Duodenal mucosa (tissue), 2 donors: Measurements from ENCODE around the gene SPEN.

Experiments used
- H3K27ac ChIP-seq: one replicate; pipeline ENCODE4 v1.7.0; 2013; ENCODE audit warnings: low read depth, low read length
- H3K27me3 ChIP-seq, 2 donors: one replicate each; pipeline ENCODE4 v1.7.0; 2013; ENCODE audit warnings: low read length in 2 of 2, control low read depth in 1 of 2; ENCODE audit not compliant: insufficient read depth in 2 of 2, control insufficient read depth in 1 of 2
- H3K36me3 ChIP-seq, 2 donors: one replicate each; pipeline ENCODE4 v1.7.0; 2013; ENCODE audit warnings: low read length in 2 of 2, control low read depth in 1 of 2; ENCODE audit not compliant: insufficient read depth in 2 of 2, control insufficient read depth in 1 of 2
- H3K4me1 ChIP-seq, 2 donors: one replicate each; pipeline ENCODE4 v1.7.0; 2013; ENCODE audit warnings: low read length in 2 of 2, control low read depth in 1 of 2; ENCODE audit not compliant: insufficient read depth in 2 of 2, control insufficient read depth in 1 of 2
- H3K4me3 ChIP-seq, 2 donors: one replicate each; pipeline ENCODE4 v1.7.0; 2013; ENCODE audit warnings: low read length in 2 of 2, low read depth in 1 of 2
- H3K9ac ChIP-seq, 2 donors: one replicate each; pipeline ENCODE4 v1.7.0; 2013; ENCODE audit warnings: low read length in 2 of 2, low read depth in 1 of 2
- H3K9me3 ChIP-seq, 2 donors: one replicate each; pipeline ENCODE4 v1.7.0; 2013; ENCODE audit warnings: low read length in 2 of 2, control low read depth in 1 of 2; ENCODE audit not compliant: control insufficient read depth in 1 of 2

The SPEN gene

DNA sequence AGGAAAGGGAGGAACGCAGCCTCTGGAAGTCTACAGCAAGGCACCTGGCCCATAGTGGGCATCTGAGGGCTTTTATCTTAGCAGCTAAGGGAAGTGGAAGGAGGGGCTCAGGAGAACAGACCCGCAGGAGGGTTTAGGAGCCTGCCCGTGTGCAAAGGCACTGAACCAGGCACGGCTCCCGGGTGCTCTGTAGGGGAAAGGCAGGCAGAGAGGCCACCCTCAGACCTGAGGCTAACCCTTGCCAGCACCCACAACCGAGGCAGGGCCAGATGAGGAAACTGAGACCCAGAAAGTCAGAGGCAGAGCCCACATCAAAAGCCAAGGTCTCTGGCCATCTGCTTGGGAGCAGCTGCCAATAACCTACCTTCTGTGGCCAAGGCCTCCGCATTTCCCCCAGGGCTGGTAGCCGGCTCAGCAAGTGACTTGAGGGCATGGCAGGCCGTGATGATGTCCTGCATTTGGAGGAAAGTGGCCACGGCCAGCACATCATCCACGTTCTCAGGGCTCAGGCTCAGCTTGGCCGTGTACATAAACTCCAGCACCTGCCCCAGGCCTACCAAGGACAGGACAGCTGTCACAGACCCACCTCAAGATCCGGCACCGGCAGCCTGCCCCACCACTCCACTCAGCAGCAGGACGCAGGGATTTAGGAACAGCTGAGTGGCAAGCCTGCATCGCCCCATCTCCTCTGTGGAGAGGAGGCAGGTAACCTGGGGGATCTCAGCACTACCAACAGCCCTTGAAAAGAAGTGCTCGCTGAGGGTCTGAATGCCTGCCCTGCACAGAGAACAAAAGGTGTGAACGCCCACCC lies 99.3 kb downstream of the SPEN start:
- peaks cover 28 to 68% of the 10 kb centered on the region in 2 donors for H3K36me3 ChIP-seq
- H3K27me3 ChIP-seq: no peaks in the 10 kb centered on the region
- H3K4me3 ChIP-seq: no peak overlapping the region
- H3K9ac ChIP-seq: no peak overlapping the region
- H3K27ac ChIP-seq: no peak overlapping the region
- peaks cover 25 to 28% of the 10 kb centered on the region in 2 donors for H3K4me1 ChIP-seq
- no peaks in the 10 kb centered on the region for H3K9me3 ChIP-seq

DNA sequence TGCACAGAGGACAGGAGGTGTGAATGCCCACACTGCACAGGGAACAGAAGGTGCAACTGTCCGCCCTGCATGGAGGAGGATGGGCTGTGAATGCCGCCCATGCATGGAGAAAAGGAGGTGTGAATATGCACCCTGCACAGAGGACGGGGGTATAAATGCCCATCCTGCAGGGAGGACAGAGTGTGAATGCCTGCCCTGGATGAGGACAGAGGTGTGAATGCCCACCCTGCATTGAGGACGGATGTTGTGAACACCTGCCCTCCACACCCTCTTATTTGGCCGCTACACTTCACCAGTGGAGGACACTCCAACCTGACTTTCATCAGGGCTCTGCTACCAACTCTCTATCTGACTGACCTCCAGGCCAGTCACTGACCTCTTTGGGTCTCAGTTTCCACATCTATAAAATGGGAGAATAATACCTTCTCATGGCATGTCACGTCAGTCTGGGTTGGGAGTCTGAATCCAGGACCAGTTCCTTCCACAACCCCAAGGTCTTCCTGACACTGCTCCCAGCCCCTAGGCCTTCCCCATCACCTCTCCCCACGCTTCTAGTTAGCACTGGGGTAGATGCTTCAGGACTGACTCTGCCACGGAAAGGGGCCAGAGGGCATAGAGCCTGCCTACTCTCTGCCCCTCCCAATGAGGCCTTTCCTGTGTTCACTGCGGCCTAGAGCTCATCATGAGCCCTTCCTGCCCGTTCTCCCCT lies 100.0 kb downstream of the SPEN start:
- Histone ChIP-seq H3K9ac (no peak overlapping the region), H3K4me1 (peaks cover 30 to 31% of the 10 kb centered on the region in 2 donors), H3K27ac (no peak overlapping the region), H3K36me3 (peaks cover 21 to 65% of the 10 kb centered on the region in 2 donors), H3K27me3 (no peaks in the 10 kb centered on the region), H3K4me3 (no peak overlapping the region), H3K9me3 (no peaks in the 10 kb centered on the region)

DNA sequence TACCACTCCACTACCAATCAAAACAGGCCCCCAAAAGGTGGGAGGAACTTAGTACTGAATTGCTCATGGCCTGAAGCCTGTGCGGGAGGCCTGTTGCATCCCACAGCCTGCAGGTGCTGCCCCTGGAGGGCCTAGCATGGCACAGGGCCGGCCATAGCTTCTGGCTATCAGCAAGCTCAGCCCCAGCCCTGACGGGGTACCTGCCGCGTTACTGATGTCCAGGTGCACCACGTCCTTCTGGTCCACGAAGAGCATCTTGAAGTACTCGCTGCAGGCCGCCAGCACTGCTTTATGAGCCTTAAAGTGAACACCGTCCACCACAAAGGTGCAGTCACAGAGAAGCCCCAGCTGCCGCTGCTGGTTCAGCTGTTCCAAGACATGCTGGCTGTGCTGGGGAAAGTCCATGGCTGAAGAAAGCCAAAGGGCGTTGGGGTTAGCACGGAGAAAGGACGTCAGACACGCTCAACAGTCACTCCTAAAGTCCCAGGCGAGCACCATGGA lies 100.6 kb downstream of the SPEN start:
- H3K27me3 ChIP-seq: no peaks in the 10 kb centered on the region
- peaks cover 15 to 63% of the 10 kb centered on the region in 2 donors for H3K36me3 ChIP-seq
- H3K9me3 ChIP-seq: no peaks in the 10 kb centered on the region
- H3K27ac ChIP-seq: no peak overlapping the region
- no peak overlapping the region for H3K9ac ChIP-seq
- no peak overlapping the region for H3K4me3 ChIP-seq
- H3K4me1 ChIP-seq: peaks cover 30 to 34% of the 10 kb centered on the region in 2 donors

DNA sequence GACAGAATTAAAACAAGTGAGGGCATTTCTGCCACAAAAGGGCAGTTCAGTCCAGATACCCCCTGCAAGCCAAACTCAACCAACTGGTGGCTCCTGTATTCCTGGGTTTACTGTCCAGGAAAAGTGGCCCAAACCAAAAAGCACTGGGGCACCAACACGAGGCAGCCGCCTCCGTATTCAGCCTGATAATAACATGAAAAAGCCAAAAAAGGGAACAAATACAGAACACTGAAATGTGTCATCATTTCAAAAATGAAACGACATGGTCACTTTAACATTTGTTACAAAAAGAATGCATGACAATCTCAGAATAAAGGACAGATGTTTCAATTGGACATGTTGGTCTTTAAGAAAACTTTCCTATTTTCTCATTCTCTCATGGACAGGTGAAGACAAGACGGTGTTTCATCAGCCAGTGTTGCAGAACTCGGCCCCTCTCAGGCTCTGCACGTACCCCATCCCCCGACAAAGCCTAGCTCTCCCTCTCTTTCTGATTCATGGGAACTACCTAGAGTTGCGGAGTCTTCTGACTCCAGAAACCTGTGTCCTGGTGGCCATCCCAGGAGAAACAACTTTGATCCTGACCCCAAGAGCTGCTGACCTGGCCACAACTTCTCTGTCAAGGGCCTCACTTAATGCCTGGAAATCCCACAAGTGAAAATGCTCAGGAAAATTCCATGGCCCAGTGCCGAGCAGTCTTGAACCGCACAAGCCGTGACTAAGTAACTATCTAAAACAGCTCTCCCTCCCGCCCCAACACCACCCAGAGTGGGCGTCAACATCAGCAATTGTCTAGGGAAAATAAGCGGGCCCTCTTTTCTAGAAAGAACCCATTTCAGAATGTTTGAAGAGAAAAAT lies 101.3 kb downstream of the SPEN start:
- Histone ChIP-seq H3K4me1 (peaks cover 34% of the 10 kb centered on the region in 2 donors), H3K27ac (peak overlapping the region; percentile 73), H3K9me3 (no peaks in the 10 kb centered on the region), H3K36me3 (peaks cover 10 to 62% of the 10 kb centered on the region in 2 donors), H3K9ac (peak overlapping the region in 1 of 2 donors; percentile 62), H3K27me3 (no peaks in the 10 kb centered on the region), H3K4me3 (peak overlapping the region in 1 of 2 donors; percentile 6)

DNA sequence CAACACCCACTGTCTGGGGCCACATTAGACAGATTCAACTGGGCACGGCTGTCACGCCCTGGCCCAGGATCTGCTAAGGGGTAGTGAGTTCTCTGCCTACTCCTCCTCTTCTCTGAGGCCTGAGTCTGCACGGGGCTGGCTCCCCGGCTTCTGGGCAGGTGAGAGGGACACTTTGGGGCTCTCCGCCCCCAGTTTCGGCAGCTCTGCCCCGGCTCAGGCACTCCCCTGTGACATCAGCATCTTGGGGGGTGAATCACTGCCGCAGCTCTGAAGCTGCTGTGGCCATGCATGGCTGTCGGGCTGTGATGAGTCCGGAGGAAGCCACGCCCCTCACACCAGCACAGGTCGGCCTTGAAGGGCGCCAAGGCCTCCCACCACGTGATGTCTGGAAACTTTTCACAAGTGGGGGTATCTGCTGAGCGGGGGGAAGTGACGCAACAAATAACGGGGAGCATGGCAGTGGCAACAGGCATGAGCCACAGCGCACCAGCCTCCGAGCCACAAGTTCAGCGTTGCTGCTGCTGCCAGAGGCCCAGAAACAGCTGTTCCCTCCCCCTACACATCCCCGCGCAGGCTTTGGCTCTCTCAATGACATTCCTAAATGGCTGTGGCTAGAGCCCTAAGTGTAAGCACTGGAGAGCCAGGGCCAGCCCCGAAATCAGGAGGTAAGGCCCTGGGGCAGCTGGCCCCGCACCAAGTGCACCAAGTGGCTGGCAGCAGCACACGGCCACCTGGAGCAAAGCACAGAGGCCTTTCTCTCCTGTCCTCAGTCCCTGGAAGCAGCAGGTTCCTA lies 102.1 kb downstream of the SPEN start:
- Histone ChIP-seq H3K4me3 (peak overlapping the region; percentile 6 to 8), H3K9me3 (no peaks in the 10 kb centered on the region), H3K4me1 (peaks cover 36 to 39% of the 10 kb centered on the region in 2 donors), H3K27ac (peak overlapping the region; percentile 73), H3K27me3 (no peaks in the 10 kb centered on the region), H3K36me3 (peaks cover 10 to 59% of the 10 kb centered on the region in 2 donors), H3K9ac (peak overlapping the region; percentile 25 to 62)

DNA sequence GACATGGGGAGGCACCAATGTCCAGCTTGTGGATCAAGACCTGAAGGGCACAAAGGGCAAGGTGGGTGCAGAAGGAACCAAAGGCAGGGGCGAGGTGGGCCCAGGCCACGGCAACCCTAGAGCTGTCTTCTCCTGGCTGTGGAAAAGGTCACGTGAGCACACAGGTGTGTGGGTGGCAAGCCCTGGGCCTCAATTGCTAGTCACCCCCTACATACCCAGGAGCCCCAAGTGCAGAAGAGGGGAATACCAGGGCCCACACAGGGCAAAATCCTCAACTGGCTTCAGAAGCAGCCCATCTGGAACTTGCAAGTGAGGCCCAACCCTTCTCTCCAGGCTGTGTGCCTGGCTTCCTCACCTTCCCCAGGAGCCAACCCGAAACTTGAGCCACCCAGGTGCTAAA lies 102.8 kb downstream of the SPEN start:
- peak overlapping the region in 1 of 2 donors; percentile 25 for H3K9ac ChIP-seq
- H3K27ac ChIP-seq: peak overlapping the region; percentile 73
- H3K9me3 ChIP-seq: no peaks in the 10 kb centered on the region
- H3K36me3 ChIP-seq: peaks cover 8 to 52% of the 10 kb centered on the region in 2 donors
- H3K4me1 ChIP-seq: peaks cover 36 to 39% of the 10 kb centered on the region in 2 donors
- H3K27me3 ChIP-seq: no peaks in the 10 kb centered on the region
- H3K4me3 ChIP-seq: peak overlapping the region in 1 of 2 donors; percentile 8

DNA sequence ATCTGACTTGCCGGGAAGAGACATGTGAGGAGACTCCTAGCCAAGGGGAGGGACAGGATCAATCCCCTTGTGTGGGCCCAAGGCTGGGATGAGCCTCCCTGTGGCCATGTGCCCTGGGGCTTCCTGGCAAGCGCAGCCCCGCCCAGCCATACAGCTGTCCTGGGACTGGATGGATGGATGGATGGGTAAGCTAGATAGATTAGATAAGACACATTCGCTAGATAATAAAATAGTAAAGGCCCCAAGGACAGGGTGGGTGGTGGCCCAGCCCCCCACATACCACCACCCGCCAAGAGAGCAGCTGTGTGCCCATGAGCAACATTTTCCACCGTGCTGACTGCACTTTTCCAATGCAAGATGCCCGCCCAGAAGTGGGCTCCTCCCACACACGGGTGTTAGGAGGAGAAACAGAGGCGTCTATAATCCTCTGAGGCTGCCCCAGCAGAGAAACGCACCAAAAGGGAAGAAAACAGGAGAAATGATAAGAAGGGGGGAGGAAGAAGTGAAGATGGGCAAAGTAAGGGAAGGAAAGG lies 103.3 kb downstream of the SPEN start:
- Histone ChIP-seq H3K4me3 (no peak overlapping the region), H3K27ac (no peak overlapping the region), H3K9ac (no peak overlapping the region), H3K9me3 (no peaks in the 10 kb centered on the region), H3K4me1 (peaks cover 36 to 39% of the 10 kb centered on the region in 2 donors), H3K36me3 (peaks cover 6 to 47% of the 10 kb centered on the region in 2 donors), H3K27me3 (no peaks in the 10 kb centered on the region)

DNA sequence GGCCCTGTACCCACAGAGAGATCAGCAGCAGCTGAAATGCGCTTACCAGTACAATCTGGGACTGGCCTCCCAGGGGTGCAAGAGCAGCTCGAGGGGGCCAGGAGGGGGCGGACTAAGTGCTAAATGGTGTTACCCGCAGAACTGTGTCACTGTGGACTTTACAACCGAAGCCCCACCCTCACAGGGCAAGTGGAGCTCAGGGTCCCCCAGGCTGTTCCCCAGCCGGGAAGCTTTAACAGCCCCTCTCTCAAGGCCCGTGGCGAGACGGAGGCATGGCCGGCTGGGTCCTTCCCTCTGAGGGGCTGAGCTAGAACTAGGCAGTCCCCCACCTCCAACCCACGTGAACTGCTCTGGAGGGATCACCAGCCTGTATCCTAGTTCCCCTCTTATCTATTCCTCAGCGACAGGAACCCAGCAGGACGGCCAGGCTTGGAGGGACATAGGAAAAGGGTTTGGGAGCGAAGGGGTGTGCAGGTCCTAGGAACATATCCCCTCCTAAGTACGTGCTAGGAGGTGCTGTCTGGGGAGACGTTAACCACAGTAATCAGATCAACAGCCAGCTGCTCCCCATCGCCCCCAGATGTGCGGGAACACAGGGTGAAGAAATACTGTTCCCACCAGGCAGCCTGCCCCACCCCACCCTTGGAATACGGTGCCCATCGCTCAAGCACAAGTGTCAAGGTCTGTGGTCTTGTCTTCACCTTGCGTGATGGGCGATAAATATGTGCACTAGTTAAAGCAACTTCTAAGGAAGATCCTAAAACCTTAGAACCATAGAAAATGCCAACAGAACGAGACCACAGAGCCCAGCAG lies 104.0 kb downstream of the SPEN start:
- H3K4me3 ChIP-seq: no peak overlapping the region
- no peaks in the 10 kb centered on the region for H3K27me3 ChIP-seq
- no peak overlapping the region for H3K9ac ChIP-seq
- no peak overlapping the region for H3K27ac ChIP-seq
- no peaks in the 10 kb centered on the region for H3K9me3 ChIP-seq
- peaks cover 6 to 40% of the 10 kb centered on the region in 2 donors for H3K36me3 ChIP-seq
- peaks cover 36 to 39% of the 10 kb centered on the region in 2 donors for H3K4me1 ChIP-seq
